Neural cell (in vitro differentiated cells): ENCODE measurements around the gene CCDC33. TPM values are rescaled to one million over a fixed set of nuclear protein-coding genes. Genes with fewer than 3 reads are reported as not detected.
A peak's percentile ranks its signal among the peaks of the same experiment; 100 is the strongest.

ENCODE experiments used
- H2AFZ ChIP-seq: fragments of 200-600, 300-800 bp; sonication (generic), shearing (Covaris generic); 2 replicates; pipeline ENCODE4 v1.6.0; 2014; ENCODE audit warnings: low read depth, mild to moderate bottlenecking, antibody characterized with exemption, low read length, moderate library complexity
- H3F3A ChIP-seq: fragments of 200-600 bp; shearing (Covaris generic); 2 replicates; pipeline ENCODE4 v1.6.1; 2016; ENCODE audit warnings: mild to moderate bottlenecking, moderate library complexity, mixed read lengths, antibody characterized with exemption, low read length; ENCODE audit not compliant: insufficient read depth, poor library complexity, severe bottlenecking
- H3K27ac ChIP-seq: fragments of 200-600, 300-800 bp; sonication (generic), shearing (Covaris generic); 2 replicates; pipeline ENCODE4 v1.5.1; 2014; ENCODE audit warnings: mild to moderate bottlenecking, low read length, moderate library complexity
- H3K27me3 ChIP-seq: fragments of 300-800, 200-600 bp; sonication (generic), shearing (Covaris generic); 2 replicates; pipeline ENCODE4 v1.6.0; 2014; ENCODE audit warnings: mild to moderate bottlenecking, low read depth, low read length, moderate library complexity; ENCODE audit not compliant: insufficient read depth
- H3K36me3 ChIP-seq: fragments of 300-800, 200-600 bp; sonication (generic), shearing (Covaris generic); 2 replicates; pipeline ENCODE4 v1.5.1; 2014; ENCODE audit warnings: mild to moderate bottlenecking, antibody characterized with exemption, low read length, moderate library complexity; ENCODE audit not compliant: insufficient read depth
- H3K4me2 ChIP-seq: fragments of 300-800, 200-600 bp; sonication (generic), shearing (Covaris generic); 2 replicates; pipeline ENCODE4 v1.6.0; 2014; ENCODE audit warnings: mild to moderate bottlenecking, low read length
- H3K4me3 ChIP-seq: fragments of 300-800, 200-600 bp; sonication (generic), shearing (Covaris generic); 2 replicates; pipeline ENCODE4 v1.5.1; 2014; ENCODE audit warnings: mild to moderate bottlenecking, low read length, moderate library complexity
- H3K79me2 ChIP-seq: fragments of 200-600 bp; shearing (Covaris generic); replicated peaks from 2 replicates; pipeline ENCODE4 v1.6.0; 2014; ENCODE audit warnings: mild to moderate bottlenecking, low read length, moderate library complexity; ENCODE audit not compliant: insufficient read depth
- H3K9ac ChIP-seq: fragments of 300-800, 200-600 bp; sonication (generic), shearing (Covaris generic); 2 replicates; pipeline ENCODE4 v1.6.1; 2016; ENCODE audit warnings: mild to moderate bottlenecking, low read length, mixed read lengths
- H3K9me2 ChIP-seq: fragments of 200-600 bp; shearing (Covaris generic); 2 replicates; pipeline ENCODE4 v1.6.1; 2016; ENCODE audit warnings: mild to moderate bottlenecking, low read length, mixed read lengths; ENCODE audit not compliant: insufficient read depth
- H3K9me3 ChIP-seq: fragments of 200-600, 300-800 bp; sonication (generic), shearing (Covaris generic); 2 replicates; pipeline ENCODE4 v1.6.1; 2016; ENCODE audit warnings: mild to moderate bottlenecking, mixed run types, low read length, moderate library complexity, mixed read lengths
- H4K20me1 ChIP-seq: fragments of 200-600 bp; shearing (Covaris generic); 2 replicates; pipeline ENCODE4 v1.6.1; 2016; ENCODE audit warnings: mild to moderate bottlenecking, mixed run types; ENCODE audit not compliant: insufficient read depth
- CTCF ChIP-seq: fragments of 450-650 bp; IDR thresholded peaks from 2 replicates; pipeline ENCODE4 v1.5.1; 2014; ENCODE audit warnings: antibody characterized with exemption, mild to moderate bottlenecking, moderate library complexity; ENCODE audit not compliant: poor library complexity, severe bottlenecking
- EP300 ChIP-seq: fragments of 450-650 bp; conservative IDR thresholded peaks from 2 replicates; pipeline ENCODE4 v1.6.1; 2014; ENCODE audit warnings: antibody characterized with exemption, mild to moderate bottlenecking, moderate library complexity; ENCODE audit not compliant: poor library complexity, severe bottlenecking
- EZH2 ChIP-seq: fragments of 200-600, 300-800 bp; shearing (Covaris generic), sonication (generic); IDR thresholded peaks from 2 replicates; pipeline ENCODE4 v1.6.1; 2014; ENCODE audit warnings: antibody characterized with exemption, low read length, borderline replicate concordance, mild to moderate bottlenecking; ENCODE audit not compliant: insufficient read depth, poor library complexity, severe bottlenecking
- MXI1 ChIP-seq: fragments of 450-650 bp; conservative IDR thresholded peaks from 2 replicates; pipeline ENCODE4 v1.6.1; 2014; ENCODE audit warnings: antibody characterized with exemption, mild to moderate bottlenecking; ENCODE audit not compliant: poor library complexity, severe bottlenecking
- POLR2AphosphoS5 ChIP-seq: IDR thresholded peaks from 2 replicates; pipeline ENCODE4 v1.6.1; 2012
- RAD21 ChIP-seq: fragments of 450-650 bp; conservative IDR thresholded peaks from 2 replicates; pipeline ENCODE4 v1.6.1; 2014; ENCODE audit warnings: antibody characterized with exemption, mild to moderate bottlenecking, moderate library complexity
- REST ChIP-seq: IDR thresholded peaks from 2 replicates; pipeline ENCODE4 v1.6.1; 2012; ENCODE audit warnings: borderline replicate concordance
- SMC3 ChIP-seq: fragments of 450-650 bp; conservative IDR thresholded peaks from 2 replicates; pipeline ENCODE4 v1.6.1; 2014; ENCODE audit warnings: antibody characterized with exemption, mild to moderate bottlenecking, moderate library complexity; ENCODE audit not compliant: poor library complexity
- TAF1 ChIP-seq: IDR thresholded peaks from 2 replicates; pipeline ENCODE4 v1.6.1; 2012; ENCODE audit warnings: low read depth
- polyA plus RNA-seq: library from polyadenylated mRNA; depleted of rRNA; stranded (reverse); fragments of >200 nt; gene quantifications from 2 replicates; pipeline ENCODE4 v1.2.3, GENCODE V29; 2014

CCDC33 gene
- polyA plus RNA-seq, 1 donor from 2014 or later = 1.4 TPM

GRCh38 chr15:74303741-74304309 lies 67.7 kb downstream of the CCDC33 start:
- no peak for TF ChIP-seq REST
- TF ChIP-seq MXI1 = no peak
- no peak for TF ChIP-seq POLR2AphosphoS5
- no peak for TF ChIP-seq TAF1
- TF ChIP-seq SMC3 = no peak
- TF ChIP-seq EP300 = no peak
- TF ChIP-seq EZH2 = no peak
- no peak for TF ChIP-seq RAD21
- no peak for TF ChIP-seq CTCF
- Histone ChIP-seq H3K9me2 (no peaks in the 10 kb centered on the region), H3K27me3 (no peaks in the 10 kb centered on the region), H3K4me3 (peak overlapping the region; percentile 9), H2AFZ (no peak overlapping the region), H3K36me3 (no peaks in the 10 kb centered on the region), H3K27ac (peak overlapping the region; percentile 86), H4K20me1 (no peaks in the 10 kb centered on the region), H3K9me3 (no peaks in the 10 kb centered on the region), H3K79me2 (no peaks in the 10 kb centered on the region), H3K4me2 (no peak overlapping the region), H3K9ac (peak overlapping the region; percentile 62), H3F3A (peaks cover 5% of the 10 kb centered on the region)

- no peaks in the 10 kb centered on the region for H3K79me2 ChIP-seq
- H3K4me3 ChIP-seq = peak overlapping the region; percentile 9
- TF ChIP-seq CTCF (peak; percentile 14), EZH2 (no peak), POLR2AphosphoS5 (peak; percentile 10)
Measured at GRCh38 chr15:74304431-74304830, 68.3 kb downstream of the CCDC33 start.

More at GRCh38 chr15:74304431-74304830, 68.3 kb downstream of the CCDC33 start:
- Histone ChIP-seq H3K9ac (peak overlapping the region; percentile 62), H3F3A (peaks cover 5% of the 10 kb centered on the region), H3K27ac (peak overlapping the region; percentile 86), H3K9me3 (no peaks in the 10 kb centered on the region), H2AFZ (no peak overlapping the region), H3K4me2 (no peak overlapping the region), H4K20me1 (no peaks in the 10 kb centered on the region), H3K27me3 (no peaks in the 10 kb centered on the region), H3K36me3 (no peaks in the 10 kb centered on the region), H3K9me2 (no peaks in the 10 kb centered on the region)
